ENCODE results near the gene ERC2.

ERC2 gene

DNA sequence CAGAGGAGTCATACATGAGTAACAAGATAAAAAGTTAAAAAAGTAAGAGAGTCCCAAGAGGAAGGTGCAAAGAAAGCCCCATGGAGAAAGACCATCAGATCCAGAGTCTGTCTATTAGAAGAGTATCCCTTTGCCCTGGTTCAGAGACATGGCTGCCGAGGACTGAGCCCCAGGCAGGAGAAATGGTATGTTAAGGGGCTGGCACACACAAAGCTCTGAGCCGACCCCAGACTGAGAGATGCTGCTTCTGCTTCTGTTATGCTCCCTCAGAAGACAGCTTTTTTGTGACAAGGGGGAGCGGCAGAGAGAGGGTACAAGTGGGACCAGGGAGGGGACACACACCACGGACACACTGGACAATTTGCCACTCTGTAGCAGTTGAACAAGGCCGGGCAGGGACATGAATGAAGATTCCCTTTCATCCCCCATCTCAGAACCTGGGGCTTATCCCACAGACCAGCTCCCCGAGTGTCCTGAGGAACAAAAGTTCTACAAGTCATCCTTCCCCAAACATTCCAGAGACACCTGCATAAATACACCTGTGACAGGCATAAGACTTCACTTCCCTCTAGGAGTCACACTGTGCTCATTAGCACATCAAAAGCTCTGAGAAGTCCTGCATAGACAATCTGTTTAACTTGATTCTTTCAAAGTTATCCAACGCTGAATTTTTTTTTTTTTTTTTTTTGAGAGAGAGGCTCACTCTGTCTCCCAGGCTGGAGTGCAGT lies 819.5 kb downstream of the ERC2 start:
- TF ChIP-seq, protein P1, sequence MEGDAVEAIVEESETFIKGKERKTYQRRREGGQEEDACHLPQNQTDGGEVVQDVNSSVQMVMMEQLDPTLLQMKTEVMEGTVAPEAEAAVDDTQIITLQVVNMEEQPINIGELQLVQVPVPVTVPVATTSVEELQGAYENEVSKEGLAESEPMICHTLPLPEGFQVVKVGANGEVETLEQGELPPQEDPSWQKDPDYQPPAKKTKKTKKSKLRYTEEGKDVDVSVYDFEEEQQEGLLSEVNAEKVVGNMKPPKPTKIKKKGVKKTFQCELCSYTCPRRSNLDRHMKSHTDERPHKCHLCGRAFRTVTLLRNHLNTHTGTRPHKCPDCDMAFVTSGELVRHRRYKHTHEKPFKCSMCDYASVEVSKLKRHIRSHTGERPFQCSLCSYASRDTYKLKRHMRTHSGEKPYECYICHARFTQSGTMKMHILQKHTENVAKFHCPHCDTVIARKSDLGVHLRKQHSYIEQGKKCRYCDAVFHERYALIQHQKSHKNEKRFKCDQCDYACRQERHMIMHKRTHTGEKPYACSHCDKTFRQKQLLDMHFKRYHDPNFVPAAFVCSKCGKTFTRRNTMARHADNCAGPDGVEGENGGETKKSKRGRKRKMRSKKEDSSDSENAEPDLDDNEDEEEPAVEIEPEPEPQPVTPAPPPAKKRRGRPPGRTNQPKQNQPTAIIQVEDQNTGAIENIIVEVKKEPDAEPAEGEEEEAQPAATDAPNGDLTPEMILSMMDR (IDR thresholded peaks at IDR 0.05; ENCODE audit: extremely low read depth, missing control alignments): no peak
- no peak for DNase-seq (ENCODE audit: low spot score)

DNA sequence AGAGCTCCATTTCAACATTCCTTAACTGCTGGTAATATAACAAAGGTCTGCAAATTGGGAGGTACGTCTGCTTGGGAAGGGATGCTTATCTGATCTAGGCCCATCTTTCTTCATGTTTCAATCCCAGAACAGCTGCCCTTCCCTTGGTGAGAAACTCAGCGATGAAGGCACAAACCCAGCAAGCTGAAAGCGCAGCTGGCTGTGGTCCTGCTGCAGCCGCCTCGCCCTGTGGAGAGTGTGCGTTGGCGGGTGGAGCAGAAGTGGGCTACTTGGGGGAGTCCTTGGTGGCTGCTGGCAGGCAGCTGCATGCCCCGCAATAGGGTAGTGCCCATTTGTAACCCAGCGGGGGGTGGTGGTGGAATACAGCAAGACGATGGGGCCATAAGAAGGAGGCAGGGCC lies 820.6 kb downstream of the ERC2 start:
- no peak for DNase-seq (ENCODE audit: low spot score)
- TF ChIP-seq, protein P1 (IDR thresholded peaks at IDR 0.05; ENCODE audit: extremely low read depth, missing control alignments): no peak

DNA sequence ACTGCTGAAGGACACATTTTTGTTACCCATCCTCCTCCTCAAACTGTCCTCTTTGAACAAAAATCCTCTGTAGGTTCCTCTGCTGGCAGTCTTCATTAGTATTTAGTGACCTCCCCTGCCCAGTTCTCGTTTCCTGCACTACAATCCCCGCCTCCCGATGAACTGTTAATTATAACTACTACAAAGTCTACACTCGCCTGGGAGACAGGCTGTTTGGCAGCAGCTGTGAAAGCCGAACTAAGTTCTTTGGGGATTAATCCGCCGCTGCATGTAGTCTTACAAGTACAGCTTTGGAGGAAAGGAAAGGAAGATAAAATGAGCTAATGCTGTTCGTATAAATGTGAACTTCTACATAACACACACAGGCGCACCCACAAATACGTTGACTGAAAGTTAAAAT lies 821.2 kb downstream of the ERC2 start:
- no peak for DNase-seq (ENCODE audit: low spot score)
- TF ChIP-seq, protein P1 (IDR thresholded peaks at IDR 0.05; ENCODE audit: extremely low read depth, missing control alignments): no peak

- TF ChIP-seq, protein P1 (IDR thresholded peaks at IDR 0.05; ENCODE audit: extremely low read depth, missing control alignments): no peak
- DNase-seq (ENCODE audit: low spot score): no peak
Observed at GRCh38 chr3:55646121-55646520, 822.1 kb downstream of the ERC2 start.

DNA sequence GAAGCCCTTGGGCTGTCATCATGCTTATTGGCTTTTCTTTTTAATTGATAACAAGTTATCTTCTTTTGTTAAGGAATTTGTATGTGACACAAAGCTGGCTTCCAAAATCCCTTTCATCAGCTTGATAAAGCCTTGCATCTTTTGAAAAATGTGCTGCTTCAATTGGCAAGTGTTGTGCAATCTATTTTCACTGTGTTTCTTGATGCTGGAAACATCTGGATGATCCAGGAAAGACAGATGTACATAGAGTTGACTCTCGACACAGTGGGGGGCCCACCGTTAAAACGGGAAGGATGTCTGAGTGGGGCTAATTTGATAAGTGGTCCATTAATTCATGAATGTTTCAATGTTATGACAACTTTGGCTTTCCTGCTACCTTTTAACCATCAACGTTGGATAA lies 822.8 kb downstream of the ERC2 start:
- DNase-seq (ENCODE audit: low spot score): no peak

GRCh38 chr3:55643283-55643682 lies 825.0 kb downstream of the ERC2 start:
- TF ChIP-seq, protein P1 (IDR thresholded peaks at IDR 0.05; ENCODE audit: extremely low read depth, missing control alignments): no peak
- no peak for DNase-seq (ENCODE audit: low spot score)

More for the DNA sequence above, 822.8 kb downstream of the ERC2 start:
- TF ChIP-seq, protein P1 (IDR thresholded peaks at IDR 0.05; ENCODE audit: extremely low read depth, missing control alignments): no peak

GRCh38 chr3:55641964-55642363 lies 826.3 kb downstream of the ERC2 start:
- DNase-seq (ENCODE audit: low spot score): no peak
- TF ChIP-seq, protein P1 (IDR thresholded peaks at IDR 0.05; ENCODE audit: extremely low read depth, missing control alignments): no peak
